Activated naive CD8-positive, alpha-beta T cell treated with anti-CD3 and anti-CD28 coated beads for 36 hours (primary cell): Measurements from ENCODE around the gene VDAC1. TPM values are rescaled to one million over a fixed set of nuclear protein-coding genes. Genes with fewer than 3 reads are reported as not detected.
"Not testable (repeated sequence)": the region's sequence is repeated elsewhere in the genome, so short reads cannot be mapped to it uniquely, and the experiment has no call there.

Experiments
- DNase-seq: peaks from one replicate; pipeline ENCODE4 v3.0.0; 2021
- H3K27ac Mint-ChIP-seq: one replicate; pipeline ENCODE4 v1.8.0; 2022; ENCODE audit warnings: mild to moderate bottlenecking, moderate library complexity, mixed read lengths
- H3K27me3 Mint-ChIP-seq: one replicate; pipeline ENCODE4 v1.8.0; 2022; ENCODE audit warnings: mild to moderate bottlenecking, mixed read lengths
- H3K36me3 Mint-ChIP-seq: one replicate; pipeline ENCODE4 v1.8.0; 2021; ENCODE audit warnings: mild to moderate bottlenecking, mixed read lengths
- H3K4me1 Mint-ChIP-seq: one replicate; pipeline ENCODE4 v1.8.0; 2021; ENCODE audit warnings: mixed read lengths
- H3K4me3 Mint-ChIP-seq: one replicate; pipeline ENCODE4 v1.8.0; 2022; ENCODE audit warnings: mild to moderate bottlenecking, moderate library complexity, mixed read lengths
- H3K9me3 Mint-ChIP-seq: one replicate; pipeline ENCODE4 v1.8.0; 2022; ENCODE audit warnings: mixed read lengths
- total RNA-seq, 2 experiments: library from RNA; stranded (reverse); gene quantifications; one replicate each; pipeline ENCODE4 v1.2.3, GENCODE V29; 2021

Gene VDAC1
- total RNA-seq, 2 experiments from 2014 or later = 539 to 540 TPM

DNA sequence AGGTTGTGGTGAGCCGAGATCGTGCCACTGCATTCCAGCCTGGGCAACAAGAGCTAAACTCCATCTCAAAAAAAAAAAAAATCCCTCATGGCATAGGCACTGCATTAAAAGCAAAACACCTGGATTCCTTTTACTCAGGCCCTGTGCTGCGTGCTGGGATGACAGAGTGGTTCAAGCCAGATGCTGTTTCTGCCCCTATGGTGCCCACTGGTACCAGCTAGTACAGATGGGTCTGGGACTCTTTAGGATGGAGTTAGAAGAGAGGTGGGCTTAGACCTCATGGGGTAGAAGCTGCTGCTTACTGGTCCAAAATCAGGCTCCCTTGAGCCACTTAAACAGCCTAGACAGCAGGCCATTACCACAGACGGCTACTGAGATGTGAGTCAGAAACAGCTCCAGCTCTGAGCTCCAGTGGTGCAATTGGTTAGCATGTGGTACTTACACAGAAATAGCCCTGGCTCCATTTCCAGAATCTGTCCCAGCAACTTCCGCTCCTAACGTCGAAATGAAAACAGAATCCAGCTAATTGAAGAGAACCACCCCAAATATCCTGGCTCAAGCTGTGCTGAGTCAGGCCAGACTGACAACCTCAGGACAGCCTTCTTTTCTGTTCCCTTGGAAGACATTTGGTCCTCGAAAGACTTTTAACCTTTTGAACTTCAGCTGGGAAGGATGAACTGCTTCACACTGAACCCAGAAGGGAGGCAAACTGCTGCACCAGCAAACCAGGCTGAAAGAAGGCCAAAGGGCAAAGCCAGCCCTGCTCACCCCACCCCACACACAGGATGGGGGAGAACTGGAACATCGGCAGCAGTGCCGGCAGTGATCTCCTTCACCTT lies 51.8 kb downstream of the VDAC1 start:
- H3K27me3 Mint-ChIP-seq = no peaks in the 10 kb centered on the region
- H3K9me3 Mint-ChIP-seq = peaks cover 2% of the 10 kb centered on the region
- H3K4me1 Mint-ChIP-seq = peaks cover 20% of the 10 kb centered on the region
- no peak overlapping the region for H3K4me3 Mint-ChIP-seq
- no peak overlapping the region for H3K27ac Mint-ChIP-seq
- DNase-seq = no peak
- peaks cover 17% of the 10 kb centered on the region for H3K36me3 Mint-ChIP-seq

DNA sequence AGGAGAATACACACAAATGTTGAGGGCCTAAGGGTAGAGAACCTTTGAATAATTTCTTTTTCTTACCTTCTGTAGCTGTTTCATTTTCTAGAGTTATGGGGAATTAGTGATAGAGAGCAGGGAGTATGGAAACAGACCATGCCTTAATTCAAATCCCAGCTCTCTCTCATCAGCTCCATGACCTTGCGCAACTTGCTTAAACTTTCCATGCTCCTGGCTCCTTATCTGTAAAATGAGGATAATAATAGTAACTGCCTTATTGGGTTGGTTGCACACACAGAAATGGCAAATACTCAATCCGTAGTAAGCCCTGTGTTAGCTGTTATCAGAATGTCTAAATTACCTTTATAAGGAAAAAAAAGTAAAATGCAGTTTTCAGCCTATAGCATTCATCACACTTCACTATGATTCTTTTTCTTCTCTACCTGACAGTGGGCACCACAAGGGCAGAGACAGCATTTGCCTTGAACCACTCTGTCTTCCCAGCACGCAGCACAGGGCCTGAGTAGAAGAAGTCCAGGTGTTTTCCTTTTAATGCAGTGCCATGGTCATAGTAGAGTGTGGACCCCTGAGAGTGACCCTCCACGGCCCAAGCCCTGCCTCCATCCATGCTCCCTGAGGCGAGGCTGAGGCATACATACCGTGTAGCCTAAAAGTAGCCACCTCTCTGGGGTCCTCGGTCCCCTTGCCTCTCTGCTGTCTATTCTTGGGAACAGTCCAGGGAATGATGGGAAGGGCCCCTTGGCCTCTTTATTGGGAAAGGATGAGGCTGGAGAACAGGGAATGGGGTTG lies 53.8 kb downstream of the VDAC1 start:
- peaks cover 2% of the 10 kb centered on the region for H3K9me3 Mint-ChIP-seq
- no peak overlapping the region for H3K27ac Mint-ChIP-seq
- no peak for DNase-seq
- peaks cover 12% of the 10 kb centered on the region for H3K36me3 Mint-ChIP-seq
- peaks cover 10% of the 10 kb centered on the region for H3K4me1 Mint-ChIP-seq
- no peak overlapping the region for H3K4me3 Mint-ChIP-seq
- H3K27me3 Mint-ChIP-seq = no peaks in the 10 kb centered on the region

DNA sequence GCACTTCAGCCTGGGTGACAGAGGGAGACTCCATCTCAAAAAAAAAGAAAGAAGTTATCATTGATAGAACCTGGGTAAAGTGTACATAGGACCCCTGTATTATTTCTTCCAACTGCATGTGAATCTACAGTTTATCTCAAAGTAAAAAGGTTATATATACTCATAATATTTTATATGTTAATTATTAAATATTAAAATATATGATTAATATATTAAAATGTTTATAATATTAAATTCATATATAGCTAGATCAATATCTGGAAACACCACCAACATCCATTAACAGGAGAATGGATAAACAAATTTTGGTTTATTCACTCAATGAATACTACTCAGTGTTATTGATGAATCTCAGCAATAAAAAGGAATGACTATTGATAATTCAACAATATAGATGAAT lies 56.1 kb downstream of the VDAC1 start:
- peaks cover 4% of the 10 kb centered on the region for H3K4me1 Mint-ChIP-seq
- H3K9me3 Mint-ChIP-seq = no peaks in the 10 kb centered on the region
- H3K27ac Mint-ChIP-seq = no peak overlapping the region
- H3K36me3 Mint-ChIP-seq = peaks cover 2% of the 10 kb centered on the region
- no peak for DNase-seq
- H3K4me3 Mint-ChIP-seq = no peak overlapping the region
- H3K27me3 Mint-ChIP-seq = no peaks in the 10 kb centered on the region

DNA sequence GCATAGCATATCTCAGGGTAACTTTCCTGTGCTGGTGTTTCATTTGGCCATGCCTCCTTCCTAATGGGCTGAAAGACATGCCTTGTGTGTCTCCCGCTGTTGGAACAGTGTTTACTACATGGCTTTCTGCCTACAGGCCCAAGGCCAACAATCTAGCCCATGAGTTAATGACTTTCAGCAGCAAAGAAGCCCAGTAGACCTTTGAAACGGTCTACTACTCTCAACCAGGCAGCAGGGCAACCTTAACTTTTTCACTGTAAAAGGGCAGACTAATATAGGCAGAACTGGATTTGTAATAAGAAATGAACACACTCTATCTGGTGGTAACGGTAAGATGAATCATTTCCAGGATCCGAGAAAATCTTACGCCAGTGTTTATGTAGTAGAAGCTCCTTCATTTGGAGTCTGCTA lies 57.3 kb downstream of the VDAC1 start:
- Mint-ChIP-seq H3K9me3 (no peaks in the 10 kb centered on the region), H3K27ac (no peak overlapping the region), H3K27me3 (peaks cover 2% of the 10 kb centered on the region), H3K4me1 (peaks cover 5% of the 10 kb centered on the region), H3K36me3 (no peaks in the 10 kb centered on the region), H3K4me3 (no peak overlapping the region)
- no peak for DNase-seq

DNA sequence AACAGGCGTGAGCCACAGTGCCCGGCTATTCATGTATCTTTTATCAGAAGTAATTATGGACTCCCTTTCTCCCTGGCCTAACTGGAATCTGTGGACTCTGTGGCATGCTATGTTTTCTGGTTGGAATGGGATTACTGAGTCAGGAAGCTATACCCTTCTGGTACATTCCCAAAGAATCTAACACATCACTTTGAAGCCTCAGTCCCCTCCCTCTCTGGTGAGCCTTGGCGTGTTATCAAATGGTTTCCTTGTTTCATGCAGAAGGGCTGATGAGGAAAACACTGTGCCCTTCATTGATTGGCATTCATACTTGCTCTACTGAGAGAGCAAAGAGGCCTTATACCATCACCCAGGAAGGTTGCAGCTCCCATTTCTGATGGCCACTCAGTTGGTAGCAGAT lies 59.2 kb downstream of the VDAC1 start:
- Mint-ChIP-seq H3K9me3 (no peaks in the 10 kb centered on the region), H3K4me3 (no peak overlapping the region), H3K27me3 (peaks cover 2% of the 10 kb centered on the region)

DNA sequence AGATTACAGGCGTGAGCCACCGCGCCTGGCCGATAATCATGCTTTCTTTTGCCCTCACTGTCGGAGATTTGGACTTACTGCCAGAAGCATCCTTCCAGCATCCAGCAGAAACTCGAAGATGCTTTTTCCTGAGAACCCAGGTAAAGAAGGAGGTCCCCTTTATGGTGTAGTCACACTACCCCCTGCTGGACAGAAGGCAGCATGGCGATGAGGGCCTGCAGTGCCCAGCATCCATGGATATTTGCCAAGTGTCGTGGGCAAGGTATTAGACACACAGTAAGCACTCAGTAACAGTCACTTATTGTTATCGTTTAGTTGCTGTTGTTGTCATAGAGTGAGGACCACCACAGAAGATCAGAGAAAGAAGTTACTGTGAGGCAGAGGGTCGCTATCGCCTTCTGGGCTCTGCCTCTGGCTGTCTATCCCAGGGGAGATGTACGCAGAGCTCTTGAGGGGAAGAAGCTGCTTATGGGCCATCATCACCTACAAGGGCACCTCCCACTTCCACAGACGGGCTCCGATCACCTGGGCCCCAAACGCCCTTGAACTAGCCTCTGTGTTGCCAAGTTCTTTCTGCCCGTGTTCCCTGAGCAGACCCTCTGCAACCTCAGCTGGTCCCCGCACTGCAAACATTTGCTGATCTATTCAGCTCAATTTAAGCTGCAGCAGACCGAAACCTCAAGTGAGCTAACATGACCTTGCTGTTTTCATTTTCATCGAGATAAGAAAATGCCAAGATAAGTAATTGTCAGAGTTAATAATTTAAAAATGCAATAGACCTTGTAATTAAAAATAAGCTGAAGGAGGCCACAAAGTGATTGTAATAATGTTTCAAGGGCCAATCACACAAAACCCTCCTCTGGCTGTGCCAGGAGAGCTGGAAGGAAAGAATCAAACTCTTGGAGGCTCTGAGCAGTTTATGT lies 60.3 kb downstream of the VDAC1 start:
- DNase-seq = peak; percentile 53
- Mint-ChIP-seq H3K4me3 (no peak overlapping the region), H3K4me1 (peaks cover 7% of the 10 kb centered on the region), H3K36me3 (no peaks in the 10 kb centered on the region), H3K27me3 (peaks cover 2% of the 10 kb centered on the region), H3K27ac (no peak overlapping the region), H3K9me3 (no peaks in the 10 kb centered on the region)

More for the DNA sequence above, 59.2 kb downstream of the VDAC1 start:
- H3K27ac Mint-ChIP-seq = no peak overlapping the region
- no peaks in the 10 kb centered on the region for H3K36me3 Mint-ChIP-seq
- peaks cover 5% of the 10 kb centered on the region for H3K4me1 Mint-ChIP-seq
- DNase-seq = no peak

DNA sequence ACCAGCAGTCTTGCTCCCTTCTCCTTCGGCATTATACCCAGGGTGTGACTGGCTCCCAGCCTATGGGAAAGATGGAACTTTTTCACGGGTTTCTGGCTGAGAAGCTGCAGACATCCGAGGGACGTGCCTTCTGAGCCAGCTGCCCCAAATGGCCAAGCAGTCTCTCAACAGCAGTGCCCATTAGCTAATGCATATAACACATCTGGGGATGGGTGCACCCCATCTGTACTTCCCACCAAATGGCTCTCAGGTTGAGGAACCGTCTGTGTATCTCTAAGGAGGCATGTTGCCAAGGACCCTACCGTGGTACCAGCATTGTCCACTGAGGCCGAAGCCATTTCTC lies 61.3 kb downstream of the VDAC1 start:
- no peak overlapping the region for H3K4me3 Mint-ChIP-seq
- no peak for DNase-seq
- no peaks in the 10 kb centered on the region for H3K9me3 Mint-ChIP-seq
- peaks cover 16% of the 10 kb centered on the region for H3K4me1 Mint-ChIP-seq
- H3K36me3 Mint-ChIP-seq = no peaks in the 10 kb centered on the region
- no peak overlapping the region for H3K27ac Mint-ChIP-seq
- H3K27me3 Mint-ChIP-seq = peaks cover 2% of the 10 kb centered on the region

DNA sequence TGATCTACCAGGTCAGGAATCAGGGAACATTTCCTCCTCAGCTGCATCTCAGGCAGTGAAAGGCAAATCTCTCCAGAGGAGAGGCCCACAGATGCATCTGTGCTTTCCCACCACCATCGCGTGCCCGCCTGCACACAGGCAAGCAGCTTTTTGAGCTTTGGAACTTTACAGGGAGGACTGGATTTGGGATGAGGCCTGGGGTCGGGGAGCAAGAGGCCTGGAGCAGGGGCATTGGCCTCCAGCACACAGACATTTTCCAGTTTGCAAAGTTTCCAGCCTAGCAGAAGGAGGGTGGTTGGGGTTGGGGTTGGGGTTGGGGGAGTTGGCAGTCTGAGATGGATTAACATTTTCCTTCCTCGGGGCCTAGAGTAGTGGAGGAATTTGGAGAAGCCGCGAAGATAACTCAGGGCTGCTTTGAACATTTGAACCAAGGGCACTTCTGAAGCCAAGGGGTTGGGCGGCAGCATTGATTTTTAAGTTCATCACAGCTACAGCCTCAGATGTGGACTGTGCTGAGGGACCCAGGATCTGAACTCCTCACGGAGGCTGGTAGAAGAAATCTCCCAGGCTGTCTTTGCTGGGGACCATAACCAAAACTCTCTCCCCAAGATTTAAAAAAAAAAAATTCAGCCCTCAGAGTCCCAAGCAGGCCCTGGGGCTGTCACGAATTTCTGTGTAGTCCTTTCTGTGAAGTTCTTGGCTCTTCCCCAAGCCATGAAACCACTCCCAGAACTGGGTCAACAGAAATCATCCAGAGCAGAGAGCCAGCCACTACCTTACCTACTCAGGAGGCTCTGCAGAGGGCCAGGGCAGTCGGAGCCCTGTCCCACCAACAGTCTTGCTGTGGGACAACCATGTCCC lies 61.9 kb downstream of the VDAC1 start:
- peaks cover 20% of the 10 kb centered on the region for H3K4me1 Mint-ChIP-seq
- no peaks in the 10 kb centered on the region for H3K36me3 Mint-ChIP-seq
- no peaks in the 10 kb centered on the region for H3K9me3 Mint-ChIP-seq
- H3K27me3 Mint-ChIP-seq = peaks cover 2% of the 10 kb centered on the region
- DNase-seq = no peak
- H3K27ac Mint-ChIP-seq = no peak overlapping the region
- no peak overlapping the region for H3K4me3 Mint-ChIP-seq

DNA sequence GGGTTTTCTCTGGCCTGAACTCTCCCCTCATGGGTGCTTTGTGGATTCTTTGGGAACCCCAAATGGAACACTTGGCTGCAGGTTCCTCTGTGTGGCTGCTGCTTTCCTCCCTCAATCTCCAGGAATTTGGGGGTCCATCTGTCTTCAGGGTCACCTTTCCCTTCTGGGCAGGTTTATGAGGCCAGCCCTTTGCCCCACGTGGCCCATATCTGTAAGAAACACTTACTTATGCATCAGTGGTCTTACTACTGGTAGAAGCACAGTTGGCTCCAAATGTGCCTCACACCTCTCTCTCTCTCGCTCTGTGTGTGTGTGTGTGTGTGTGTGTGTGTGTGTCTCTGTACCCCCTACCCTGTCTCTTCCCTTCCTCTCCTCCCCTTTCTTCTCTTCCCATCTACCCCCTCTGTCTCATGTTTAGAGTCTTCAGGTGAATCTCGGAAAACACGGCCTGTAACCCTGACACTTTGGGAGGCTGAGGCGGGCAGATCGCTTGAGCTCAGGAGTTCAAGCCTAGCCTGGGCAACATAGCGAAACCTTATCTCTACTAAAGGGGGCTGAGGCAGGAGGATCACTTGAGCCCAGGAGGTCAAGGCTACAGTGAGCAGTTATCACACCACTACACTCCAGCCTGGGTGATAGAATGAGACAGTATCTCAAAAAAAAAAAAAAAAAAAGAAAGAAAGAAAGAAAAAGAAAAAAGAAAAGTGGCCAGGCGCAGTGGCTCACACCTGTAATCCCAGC lies 63.1 kb downstream of the VDAC1 start:
- no peaks in the 10 kb centered on the region for H3K9me3 Mint-ChIP-seq
- no peak for DNase-seq
- no peaks in the 10 kb centered on the region for H3K36me3 Mint-ChIP-seq
- peaks cover 20% of the 10 kb centered on the region for H3K4me1 Mint-ChIP-seq
- no peak overlapping the region for H3K4me3 Mint-ChIP-seq
- H3K27ac Mint-ChIP-seq = no peak overlapping the region
- H3K27me3 Mint-ChIP-seq = peaks cover 8% of the 10 kb centered on the region

DNA sequence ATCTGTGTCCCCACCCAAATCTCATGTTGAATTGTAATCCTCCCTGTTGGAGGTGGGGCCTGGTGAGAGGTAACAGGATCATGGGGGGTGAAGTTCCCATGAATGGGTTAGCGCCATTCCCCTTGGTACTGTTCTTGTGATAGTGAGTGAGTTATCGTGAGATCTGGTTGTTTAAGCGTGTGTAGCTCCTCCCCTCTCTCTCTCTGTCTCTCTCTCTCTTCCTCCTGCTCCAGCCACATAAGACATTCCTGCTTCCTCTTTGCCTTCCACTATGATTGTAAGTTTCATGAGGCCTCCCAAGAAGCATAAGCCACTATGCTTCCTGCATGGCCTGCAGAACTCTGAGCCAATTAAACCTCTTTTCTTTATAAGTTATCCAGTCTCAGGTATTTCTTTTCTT lies 65.1 kb downstream of the VDAC1 start:
- Mint-ChIP-seq H3K4me3 (no peak overlapping the region), H3K36me3 (no peaks in the 10 kb centered on the region), H3K27ac (no peak overlapping the region), H3K27me3 (peaks cover 9% of the 10 kb centered on the region), H3K4me1 (peaks cover 20% of the 10 kb centered on the region), H3K9me3 (no peaks in the 10 kb centered on the region)
- no peak for DNase-seq

DNA sequence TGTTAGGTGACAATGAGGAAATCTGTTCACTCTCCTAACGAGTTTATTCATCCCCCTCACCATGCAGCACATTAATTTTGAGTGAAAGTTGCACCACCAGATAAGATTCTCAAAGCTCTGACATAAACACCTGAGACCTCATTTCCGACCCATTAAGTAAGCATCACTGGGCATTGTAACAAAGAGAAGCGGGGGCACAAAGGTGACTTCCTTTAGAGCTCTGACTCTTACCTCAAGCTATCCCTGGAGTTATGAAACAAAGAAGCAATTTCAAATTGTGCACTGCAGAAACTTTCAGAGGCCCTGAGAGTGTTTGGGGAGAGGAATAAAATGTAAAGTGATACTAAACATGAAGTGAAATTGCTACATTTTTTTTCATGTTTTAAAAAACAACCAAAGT lies 65.8 kb downstream of the VDAC1 start:
- H3K27ac Mint-ChIP-seq = peak overlapping the region; percentile 21
- H3K36me3 Mint-ChIP-seq = no peaks in the 10 kb centered on the region
- no peaks in the 10 kb centered on the region for H3K9me3 Mint-ChIP-seq
- H3K4me1 Mint-ChIP-seq = peaks cover 28% of the 10 kb centered on the region
- no peak for DNase-seq
- peaks cover 9% of the 10 kb centered on the region for H3K27me3 Mint-ChIP-seq
- H3K4me3 Mint-ChIP-seq = no peak overlapping the region

DNA sequence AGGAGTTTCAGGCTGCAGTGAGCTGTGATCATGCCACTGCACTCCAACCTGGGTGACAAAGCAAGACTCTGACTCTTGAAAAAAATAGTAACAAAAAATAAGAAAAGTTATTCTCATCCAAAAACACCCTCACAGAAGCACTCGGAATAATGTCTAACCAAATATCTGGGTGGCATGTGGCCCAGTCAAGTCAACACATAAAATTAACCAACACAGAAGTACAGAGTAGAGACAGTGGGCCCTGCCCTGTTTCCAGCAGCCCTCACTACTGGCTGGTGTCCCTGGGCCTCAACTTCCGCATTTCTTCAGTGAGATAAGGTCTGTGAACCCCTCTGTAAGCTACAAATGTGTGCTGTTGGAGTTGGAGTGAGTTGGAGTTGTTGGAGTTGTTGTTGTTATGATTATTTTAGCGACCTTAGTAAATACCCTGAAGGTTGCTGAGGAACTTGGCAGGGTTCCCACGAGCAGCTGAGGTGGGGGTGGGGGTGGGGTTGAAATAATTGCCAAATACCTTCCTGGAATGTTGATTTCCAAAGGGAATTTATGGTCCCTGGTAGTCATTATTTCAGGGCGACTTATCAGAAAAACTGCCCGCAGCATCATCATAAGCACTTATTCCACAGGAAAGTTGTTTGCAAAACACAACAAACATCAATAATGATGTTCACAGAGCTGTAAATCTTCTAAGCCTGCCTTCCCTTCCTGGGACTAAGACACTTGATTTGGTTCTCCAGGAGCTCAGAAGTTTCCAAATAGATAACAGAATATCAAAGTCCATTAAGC lies 66.5 kb downstream of the VDAC1 start:
- peaks cover 9% of the 10 kb centered on the region for H3K27me3 Mint-ChIP-seq
- no peaks in the 10 kb centered on the region for H3K36me3 Mint-ChIP-seq
- H3K4me3 Mint-ChIP-seq = no peak overlapping the region
- no peak for DNase-seq
- peaks cover 31% of the 10 kb centered on the region for H3K4me1 Mint-ChIP-seq
- no peaks in the 10 kb centered on the region for H3K9me3 Mint-ChIP-seq
- no peak overlapping the region for H3K27ac Mint-ChIP-seq

DNA sequence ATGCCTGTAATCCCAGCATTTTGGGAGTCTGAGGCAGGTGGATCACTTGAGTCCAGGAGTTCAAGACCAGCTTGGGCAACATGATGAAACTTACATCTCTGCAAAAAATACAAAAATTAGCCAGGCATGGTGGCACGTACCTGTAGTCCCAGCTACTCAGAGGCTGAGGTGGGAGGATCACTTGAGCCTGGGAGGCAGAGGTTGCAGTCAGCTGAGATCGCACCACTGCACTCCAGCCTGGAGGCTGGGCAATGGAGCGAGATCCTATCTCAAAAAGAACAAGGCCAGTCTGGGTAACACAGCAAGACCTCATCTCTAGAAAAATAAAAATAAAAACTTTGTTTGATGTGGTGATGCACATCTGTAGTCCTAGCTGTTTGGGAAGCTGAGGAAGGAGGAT lies 67.1 kb downstream of the VDAC1 start:
- H3K27me3 Mint-ChIP-seq, H3K36me3 Mint-ChIP-seq, H3K9me3 Mint-ChIP-seq: not testable (repeated sequence)

More for the DNA sequence above, 67.1 kb downstream of the VDAC1 start:
- not testable (repeated sequence) for H3K27ac Mint-ChIP-seq, DNase-seq, H3K4me3 Mint-ChIP-seq
- peaks cover 37% of the 10 kb centered on the region for H3K4me1 Mint-ChIP-seq
